H9 (cell line): ENCODE results near the gene ADGRL3. TPM values are rescaled to one million over a fixed set of nuclear protein-coding genes. Genes with fewer than 3 reads are reported as not detected.

ENCODE experiments used
- DNase-seq: peaks from one replicate; pipeline ENCODE4 v3.0.0-alpha.2; 2017
- H2AFZ ChIP-seq: one replicate; pipeline ENCODE4 v1.6.1; 2013; ENCODE audit warnings: mild to moderate bottlenecking, low read length, control low read depth, moderate library complexity
- H2AK5ac ChIP-seq: 2 replicates; pipeline ENCODE4 v1.6.1; 2013; ENCODE audit warnings: low read length, control low read depth, mixed read lengths; ENCODE audit not compliant: insufficient read length
- H2BK120ac ChIP-seq: one replicate; pipeline ENCODE4 v1.6.1; 2013; ENCODE audit warnings: low read depth, mild to moderate bottlenecking, low read length, control low read depth, inconsistent platforms; ENCODE audit not compliant: poor library complexity, severe bottlenecking
- H2BK12ac ChIP-seq: 2 replicates; pipeline ENCODE4 v1.6.1; 2013; ENCODE audit warnings: low read length, control low read depth, mixed read lengths, low read depth; ENCODE audit not compliant: insufficient read length
- H2BK15ac ChIP-seq: 2 replicates; pipeline ENCODE4 v1.6.1; 2013; ENCODE audit warnings: low read depth, low read length, control low read depth
- H2BK20ac ChIP-seq: one replicate; pipeline ENCODE4 v1.6.1; 2013; ENCODE audit warnings: low read depth, mild to moderate bottlenecking, low read length, control low read depth, inconsistent platforms; ENCODE audit not compliant: poor library complexity, severe bottlenecking
- H2BK5ac ChIP-seq: 2 replicates; pipeline ENCODE4 v1.6.1; 2013; ENCODE audit warnings: low read length, control low read depth, mixed read lengths; ENCODE audit not compliant: insufficient read length
- H3K14ac ChIP-seq: 2 replicates; pipeline ENCODE4 v1.6.1; 2013; ENCODE audit warnings: low read length, control low read depth; ENCODE audit not compliant: insufficient read depth
- H3K18ac ChIP-seq: 2 replicates; pipeline ENCODE4 v1.6.1; 2013; ENCODE audit warnings: low read depth, mild to moderate bottlenecking, mixed read lengths, low read length, control low read depth; ENCODE audit not compliant: insufficient read length
- H3K23ac ChIP-seq: 2 replicates; pipeline ENCODE4 v1.6.1; 2013; ENCODE audit warnings: low read length, control low read depth, mixed read lengths, low read depth; ENCODE audit not compliant: insufficient read length
- H3K23me2 ChIP-seq: 2 replicates; pipeline ENCODE4 v1.6.1; 2013; ENCODE audit warnings: low read depth, mild to moderate bottlenecking, mixed read lengths, low read length, control low read depth; ENCODE audit not compliant: insufficient read length, poor library complexity, severe bottlenecking
- H3K27ac ChIP-seq: 2 replicates; pipeline ENCODE4 v1.5.1; 2013; ENCODE audit warnings: low read length, control low read depth, mixed read lengths, low read depth; ENCODE audit not compliant: insufficient read length
- H3K27me3 ChIP-seq: 2 replicates; pipeline ENCODE4 v1.6.1; 2013; ENCODE audit warnings: low read length, control low read depth, inconsistent platforms; ENCODE audit not compliant: insufficient read depth
- H3K4ac ChIP-seq: 2 replicates; pipeline ENCODE4 v1.6.1; 2013; ENCODE audit warnings: low read depth, mild to moderate bottlenecking, control low read depth, inconsistent platforms, low read length, moderate library complexity
- H3K4me1 ChIP-seq: 2 replicates; pipeline ENCODE4 v1.6.1; 2013; ENCODE audit warnings: low read length, control low read depth, inconsistent platforms; ENCODE audit not compliant: insufficient read depth
- H3K4me2 ChIP-seq: 2 replicates; pipeline ENCODE4 v1.6.1; 2013; ENCODE audit warnings: low read length, control low read depth, mixed read lengths; ENCODE audit not compliant: insufficient read length, insufficient read depth
- H3K56ac ChIP-seq: 2 replicates; pipeline ENCODE4 v1.6.1; 2013; ENCODE audit warnings: low read depth, mild to moderate bottlenecking, mixed read lengths, low read length, control low read depth; ENCODE audit not compliant: insufficient read length
- H3K79me1 ChIP-seq: 2 replicates; pipeline ENCODE4 v1.6.1; 2013; ENCODE audit warnings: low read depth, mild to moderate bottlenecking, moderate library complexity, low read length, control low read depth, inconsistent platforms; ENCODE audit not compliant: insufficient read depth, poor library complexity, severe bottlenecking
- H3K79me2 ChIP-seq: 2 replicates; pipeline ENCODE4 v1.6.1; 2013; ENCODE audit warnings: low read length, control low read depth, inconsistent platforms; ENCODE audit not compliant: insufficient read depth
- H3K9ac ChIP-seq: 2 replicates; pipeline ENCODE4 v1.6.1; 2013; ENCODE audit warnings: low read length, control low read depth, mixed read lengths; ENCODE audit not compliant: insufficient read length; ENCODE audit errors: extremely low read depth
- H3K9me3 ChIP-seq: one replicate; pipeline ENCODE4 v1.6.1; 2013; ENCODE audit warnings: low read depth, low read length, inconsistent platforms; ENCODE audit not compliant: control insufficient read depth
- H3T11ph ChIP-seq: one replicate; pipeline ENCODE4 v1.6.1; 2013; ENCODE audit warnings: mild to moderate bottlenecking, low read length, control low read depth, inconsistent platforms
- H4K20me1 ChIP-seq: one replicate; pipeline ENCODE4 v1.6.1; 2013; ENCODE audit not compliant: control insufficient read depth, insufficient read length, insufficient read depth
- H4K5ac ChIP-seq: 2 replicates; pipeline ENCODE4 v1.6.1; 2013; ENCODE audit warnings: low read depth, mild to moderate bottlenecking, mixed read lengths, low read length, control low read depth; ENCODE audit not compliant: insufficient read length
- H4K8ac ChIP-seq: replicated peaks from 2 replicates; pipeline ENCODE4 v1.6.1; 2013; ENCODE audit warnings: low read length, control low read depth, mixed read lengths, low read depth; ENCODE audit not compliant: insufficient read length
- H4K91ac ChIP-seq: 2 replicates; pipeline ENCODE4 v1.6.1; 2013; ENCODE audit warnings: low read depth, mild to moderate bottlenecking, moderate library complexity, mixed read lengths, low read length, control low read depth; ENCODE audit not compliant: insufficient read length
- H3K27ac Mint-ChIP-seq, 3 experiments: 2 replicates in 2 of 3; 3 replicates in 1 of 3; pipeline ENCODE4 v1.8.0; 2020 to 2021; ENCODE audit warnings: mixed read lengths in 3 of 3, mild to moderate bottlenecking in 1 of 3, moderate library complexity in 1 of 3
- H3K27me3 Mint-ChIP-seq: 2 replicates; pipeline ENCODE4 v1.8.0; 2021; ENCODE audit warnings: low read depth, mild to moderate bottlenecking, moderate library complexity, mixed read lengths
- H3K36me3 Mint-ChIP-seq, 3 experiments: 2 replicates in 2 of 3; 3 replicates in 1 of 3; pipeline ENCODE4 v1.8.0; 2020 to 2021; ENCODE audit warnings: low read depth in 3 of 3, mixed read lengths in 3 of 3; ENCODE audit not compliant: insufficient read depth in 1 of 3
- H3K4me1 Mint-ChIP-seq, 2 experiments: 2 replicates each; pipeline ENCODE4 v1.8.0; 2020; ENCODE audit warnings: mixed read lengths in 2 of 2
- H3K4me3 Mint-ChIP-seq, 2 experiments: 2 replicates in 1 of 2; 3 replicates in 1 of 2; pipeline ENCODE4 v1.8.0; 2020 to 2021; ENCODE audit warnings: mild to moderate bottlenecking in 2 of 2, mixed read lengths in 2 of 2, moderate library complexity in 1 of 2
- H3K9me3 Mint-ChIP-seq, 2 experiments: 2 replicates in 1 of 2; 3 replicates in 1 of 2; pipeline ENCODE4 v1.8.0; 2020; ENCODE audit warnings: mild to moderate bottlenecking in 2 of 2, mixed read lengths in 2 of 2, moderate library complexity in 1 of 2
- CTCF ChIP-seq: fragments of 200-600 bp; sonication (generic); conservative IDR thresholded peaks from 3 replicates; pipeline ENCODE4 v1.8.0; 2021; ENCODE audit warnings: antibody characterized with exemption, mild to moderate bottlenecking
- WGBS: extraction: QIAGEN DNeasy Blood & Tissue Kit; methylation state at CpG from one replicate; pipeline ENCODE4 v1.1.7; 2013; ENCODE audit warnings: missing lambda C conversion rate, low lambda C conversion rate, mixed read lengths; ENCODE audit not compliant: insufficient read length; ENCODE audit errors: extremely low coverage; 5-methylcytosine and 5-hydroxymethylcytosine counted together
- total RNA-seq: library from RNA; stranded (reverse); gene quantifications from 2 replicates; pipeline ENCODE4 v1.2.1, GENCODE V29; 2021

Gene ADGRL3
- total RNA-seq, 1 experiment from 2014 or later: 5.9 TPM

DNA sequence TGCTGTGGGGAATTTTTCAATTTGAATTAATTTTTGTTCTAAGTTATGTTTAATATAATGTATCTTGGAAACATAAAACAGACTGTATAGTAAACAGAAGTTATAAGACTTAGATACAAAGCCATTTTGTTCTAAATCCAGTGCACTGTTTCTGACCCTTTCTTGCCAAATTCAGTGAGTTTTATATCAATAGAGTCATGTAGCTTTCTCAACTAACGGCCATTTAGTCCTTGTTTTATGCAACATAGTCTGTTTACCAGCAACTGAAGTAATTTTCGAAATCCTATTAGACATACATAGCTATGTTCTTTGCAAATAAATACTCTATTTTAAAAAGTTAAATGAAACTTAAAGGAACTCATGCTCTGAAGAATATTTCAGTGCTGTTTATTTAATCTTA, 242.8 kb downstream of the ADGRL3 start:
- no peaks in the 10 kb centered on the region for H3K79me2 ChIP-seq
- H2AFZ ChIP-seq: no peak overlapping the region
- H2AK5ac ChIP-seq: no peak overlapping the region
- no CpG with 5 or more reads among the region's 2 CpGs for WGBS
- H2BK20ac ChIP-seq: no peak overlapping the region
- no peak overlapping the region for H2BK5ac ChIP-seq
- no peak overlapping the region for H4K91ac ChIP-seq
- Mint-ChIP-seq H3K27me3 (no peaks in the 10 kb centered on the region), H3K27ac (no peak overlapping the region), H3K4me1 (no peaks in the 10 kb centered on the region), H3K9me3 (no peaks in the 10 kb centered on the region), H3K36me3 (no peaks in the 10 kb centered on the region), H3K4me3 (no peak overlapping the region)
- no peaks in the 10 kb centered on the region for H3K9me3 ChIP-seq
- H3K27ac ChIP-seq: no peak overlapping the region
- H3T11ph ChIP-seq: no peak overlapping the region
- no peaks in the 10 kb centered on the region for H3K79me1 ChIP-seq
- no peaks in the 10 kb centered on the region for H3K23me2 ChIP-seq
- no peaks in the 10 kb centered on the region for H3K27me3 ChIP-seq
- H3K23ac ChIP-seq: no peak overlapping the region
- no peak overlapping the region for H3K18ac ChIP-seq
- no peak overlapping the region for H2BK120ac ChIP-seq
- H3K9ac ChIP-seq: no peak overlapping the region
- no peak for TF ChIP-seq CTCF
- H3K56ac ChIP-seq: no peak overlapping the region
- no peak for DNase-seq
- H2BK12ac ChIP-seq: no peak overlapping the region
- no peak overlapping the region for H2BK15ac ChIP-seq
- no peak overlapping the region for H3K4me2 ChIP-seq
- H3K4me1 ChIP-seq: no peaks in the 10 kb centered on the region
- H3K14ac ChIP-seq: no peak overlapping the region
- H4K8ac ChIP-seq: no peak overlapping the region
- H4K20me1 ChIP-seq: no peaks in the 10 kb centered on the region
- H4K5ac ChIP-seq: no peak overlapping the region
- H3K4ac ChIP-seq: no peak overlapping the region
